ENCODE measurements around the gene DNAL1. TPM values are rescaled to one million over a fixed set of nuclear protein-coding genes. Genes with fewer than 3 reads are reported as not detected.
A peak's percentile ranks its signal among the peaks of the same experiment; 100 is the strongest.

Gene DNAL1
- total and polyA plus RNA-seq, 8 donors, result 0.29 to 12.9 (median 7.7) TPM; not detected in 1

- no peak overlapping the region for H3K27ac ChIP-seq
- H3K27me3 ChIP-seq, result no peaks in the 10 kb centered on the region
- TF ChIP-seq POLR2AphosphoS5 (IDR thresholded peaks at IDR 0.05) (no peak), CTCF (IDR thresholded peaks at IDR 0.05) (no peak), POLR2A (IDR thresholded peaks at IDR 0.05) (no peak), EP300 (IDR thresholded peaks at IDR 0.05) (no peak)
- DNase-seq, result no peak
- no peak overlapping the region for H3K4me3 ChIP-seq
- H3K36me3 ChIP-seq, result no peaks in the 10 kb centered on the region
- no peaks in the 10 kb centered on the region for H3K9me3 ChIP-seq
- intact Hi-C loops (cut with DNase I; ENCODE audit: low total_unique reads), result no loop called here
- WGBS, 5 donors, result 89 to 97% (median 92%) methylated on average over 4 of the region's 4 CpGs
- H3K4me1 ChIP-seq, result no peaks in the 10 kb centered on the region
Measured at GRCh38 chr14:73623504-73624054, 21.2 kb upstream of the DNAL1 start.

- TF ChIP-seq POLR2A (IDR thresholded peaks at IDR 0.05) (no peak), EP300 (IDR thresholded peaks at IDR 0.05) (no peak), CTCF (IDR thresholded peaks at IDR 0.05) (no peak), POLR2AphosphoS5 (IDR thresholded peaks at IDR 0.05) (no peak)
- intact Hi-C loops (cut with DNase I; ENCODE audit: low total_unique reads), result no loop called here
- Histone ChIP-seq H3K9me3 (no peaks in the 10 kb centered on the region), H3K4me1 (no peaks in the 10 kb centered on the region), H3K27ac (no peak overlapping the region), H3K27me3 (no peaks in the 10 kb centered on the region), H3K36me3 (no peaks in the 10 kb centered on the region), H3K4me3 (no peak overlapping the region)
- peak in 1 of 2 donors; percentile 16 for DNase-seq
- 49 to 68% (median 60%) methylated on average over 1 of the region's 1 CpG for WGBS, 5 donors
Measured at GRCh38 chr14:73625706-73626105, 19.1 kb upstream of the DNAL1 start.

GRCh38 chr14:73627151-73627558 lies 17.6 kb upstream of the DNAL1 start:
- no peak for DNase-seq
- Histone ChIP-seq H3K27ac (no peak overlapping the region), H3K9me3 (no peaks in the 10 kb centered on the region), H3K27me3 (no peaks in the 10 kb centered on the region), H3K36me3 (no peaks in the 10 kb centered on the region), H3K4me3 (no peak overlapping the region), H3K4me1 (no peaks in the 10 kb centered on the region)
- intact Hi-C loops (cut with DNase I; ENCODE audit: low total_unique reads), result no loop called here
- TF ChIP-seq POLR2A (IDR thresholded peaks at IDR 0.05), result no peak
- TF ChIP-seq CTCF (IDR thresholded peaks at IDR 0.05), result no peak
- no peak for TF ChIP-seq POLR2AphosphoS5 (IDR thresholded peaks at IDR 0.05)
- TF ChIP-seq EP300 (IDR thresholded peaks at IDR 0.05), result no peak
- 76 to 96% (median 85%) methylated on average over 2 of the region's 2 CpGs for WGBS, 5 donors

GRCh38 chr14:73630009-73630780 lies 14.6 kb upstream of the DNAL1 start:
- Histone ChIP-seq H3K4me3 (no peak overlapping the region), H3K27ac (no peak overlapping the region), H3K4me1 (peaks cover 0 to 20% (median 17%) of the 10 kb centered on the region in 4 donors), H3K36me3 (no peaks in the 10 kb centered on the region), H3K27me3 (no peaks in the 10 kb centered on the region), H3K9me3 (no peaks in the 10 kb centered on the region)
- 77 to 87% (median 85%) methylated on average over 10 of the region's 10 CpGs for WGBS, 5 donors
- TF ChIP-seq POLR2A (IDR thresholded peaks at IDR 0.05) (no peak), CTCF (IDR thresholded peaks at IDR 0.05) (no peak), EP300 (IDR thresholded peaks at IDR 0.05) (no peak), POLR2AphosphoS5 (IDR thresholded peaks at IDR 0.05) (no peak)
- intact Hi-C loops (cut with DNase I; ENCODE audit: low total_unique reads), result loop anchor here (10.0 kb wide), 1 partner anchor 115 kb away; no protein-coding TSS in a partner anchor
- DNase-seq, result no peak
